Sigmoid colon (tissue), 4 donors: Measurements from ENCODE around the gene WASF3.

ENCODE experiments used
- EP300 ChIP-seq, 4 donors: sonication (generic); formaldehyde crosslinking; IDR thresholded peaks; one replicate each; pipeline ENCODE4 v1.6.1; 2017; ENCODE audit warnings: antibody characterized with exemption in 4 of 4
- POLR2AphosphoS5 ChIP-seq, 4 donors: sonication (generic); formaldehyde crosslinking; IDR thresholded peaks; one replicate each; pipeline ENCODE4 v1.6.1; 2017; ENCODE audit warnings: antibody characterized with exemption in 4 of 4
- TF ChIP-seq, protein P1 (sequence below), 4 experiments: fragments of 450-650 bp in 3 of 4; fragments of 200-600 bp in 1 of 4; IDR thresholded peaks; one replicate each; pipeline ENCODE4 v1.5.1; 2016 to 2019; ENCODE audit warnings: antibody characterized with exemption in 4 of 4, mild to moderate bottlenecking in 3 of 4, moderate library complexity in 2 of 4

DNA sequence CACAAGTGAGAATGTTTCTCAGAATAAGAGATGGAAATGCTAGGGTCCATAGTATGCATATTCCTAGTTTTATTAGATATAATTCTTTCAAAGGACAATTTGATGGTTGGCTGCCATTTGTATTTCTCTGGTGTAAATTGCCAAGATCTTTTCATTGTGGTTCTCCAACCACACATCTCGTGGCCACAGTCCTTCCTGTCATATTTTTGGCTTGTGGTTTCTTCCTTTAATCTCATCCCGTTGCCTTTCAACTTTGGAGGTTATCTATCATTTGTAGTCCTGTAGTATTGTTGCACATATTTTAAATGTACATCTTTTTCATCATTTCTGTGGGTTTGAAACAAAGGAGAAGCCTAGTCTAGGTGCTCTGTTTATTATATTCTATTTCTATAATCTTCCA is 61.2 kb downstream of the WASF3 start:
- no peak for TF ChIP-seq POLR2AphosphoS5 (IDR thresholded peaks at IDR 0.05)
- no peak for TF ChIP-seq EP300 (IDR thresholded peaks at IDR 0.05)
- TF ChIP-seq, protein P1, sequence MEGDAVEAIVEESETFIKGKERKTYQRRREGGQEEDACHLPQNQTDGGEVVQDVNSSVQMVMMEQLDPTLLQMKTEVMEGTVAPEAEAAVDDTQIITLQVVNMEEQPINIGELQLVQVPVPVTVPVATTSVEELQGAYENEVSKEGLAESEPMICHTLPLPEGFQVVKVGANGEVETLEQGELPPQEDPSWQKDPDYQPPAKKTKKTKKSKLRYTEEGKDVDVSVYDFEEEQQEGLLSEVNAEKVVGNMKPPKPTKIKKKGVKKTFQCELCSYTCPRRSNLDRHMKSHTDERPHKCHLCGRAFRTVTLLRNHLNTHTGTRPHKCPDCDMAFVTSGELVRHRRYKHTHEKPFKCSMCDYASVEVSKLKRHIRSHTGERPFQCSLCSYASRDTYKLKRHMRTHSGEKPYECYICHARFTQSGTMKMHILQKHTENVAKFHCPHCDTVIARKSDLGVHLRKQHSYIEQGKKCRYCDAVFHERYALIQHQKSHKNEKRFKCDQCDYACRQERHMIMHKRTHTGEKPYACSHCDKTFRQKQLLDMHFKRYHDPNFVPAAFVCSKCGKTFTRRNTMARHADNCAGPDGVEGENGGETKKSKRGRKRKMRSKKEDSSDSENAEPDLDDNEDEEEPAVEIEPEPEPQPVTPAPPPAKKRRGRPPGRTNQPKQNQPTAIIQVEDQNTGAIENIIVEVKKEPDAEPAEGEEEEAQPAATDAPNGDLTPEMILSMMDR (IDR thresholded peaks at IDR 0.05), result no peak
